K562 (cell line): ENCODE data around the gene PDZRN4. TPM values are rescaled to one million over a fixed set of nuclear protein-coding genes. Genes with fewer than 3 reads are reported as not detected.

Experiments used
- ATAC-seq: fragments of 200-7000 bp; cut with Tn5 transposase; 3 replicates; pipeline ENCODE4 v1.9.1; 2020; ENCODE audit warnings: moderate library complexity
- BruUV-seq: library from RNA; stranded (reverse); fragments of 400-500 nt; replicated peaks from 2 replicates; lab custom pipeline; 2021; lab: Mats Ljungman, UMichigan
- CTCF ChIA-PET: fragments of 300-600 bp; formaldehyde crosslinking; extraction: SDS; loops from one replicate; lab custom pipeline; 2021; ENCODE audit warnings: low intra/inter-chr PET ratio; lab: Yijun Ruan, JAX
- POLR2A ChIA-PET: fragments of 300-600, 350-650 bp; sonication (Branson Sonifier 250); formaldehyde crosslinking; extraction: SDS; loops from one replicate; lab custom pipeline; 2021; ENCODE audit warnings: antibody characterized with exemption, inconsistent platforms; lab: Yijun Ruan, JAX
- DNase-seq, 4 experiments: peaks; one replicate each; pipeline versions ENCODE4 v3.0.0 to v3.0.0-alpha.2; 2011 to 2018; ENCODE audit warnings: low spot score in 3 of 4, mixed read lengths in 3 of 4; ENCODE audit errors: extremely low read depth in 1 of 4
- FAIRE-seq: peaks from 2 replicates; lab custom pipeline; 2011; peaks lifted over from hg19 to GRCh38; lab: Jason Lieb, UNC
- H2AFZ ChIP-seq: 2 replicates; pipeline ENCODE4 v1.6.0; 2011; ENCODE audit warnings: low read depth, low read length, control low read depth, inconsistent platforms
- H3K27ac ChIP-seq: fragments of 200-600 bp; 3 replicates; pipeline ENCODE4 v1.8.0; 2011; ENCODE audit warnings: low read depth, mild to moderate bottlenecking, control low read depth, inconsistent platforms, low read length, moderate library complexity, mixed read lengths; ENCODE audit errors: extremely low read depth
- H3K27me3 ChIP-seq, 2 experiments: fragments of 300-600 bp in 1 of 2; 2 replicates in 1 of 2; 3 replicates in 1 of 2; pipeline versions ENCODE4 v1.6.0 to v1.8.0; 2011; ENCODE audit warnings: inconsistent platforms in 2 of 2, low read length in 2 of 2, mild to moderate bottlenecking in 1 of 2, mixed read lengths in 1 of 2, moderate library complexity in 1 of 2; ENCODE audit not compliant: control insufficient read depth in 2 of 2, insufficient read depth in 2 of 2
- H3K36me3 ChIP-seq: fragments of 300-600 bp; 3 replicates; pipeline ENCODE4 v1.8.0; 2011; ENCODE audit warnings: mild to moderate bottlenecking, low read length, inconsistent platforms; ENCODE audit not compliant: control insufficient read depth, insufficient read depth
- H3K4me1 ChIP-seq, 2 experiments: fragments of 200-600 bp in 1 of 2; replicated peaks in 1 of 2; 2 replicates in 1 of 2; 3 replicates in 1 of 2; pipeline versions ENCODE4 v1.5.1 to v1.8.0; 2011; ENCODE audit warnings: inconsistent platforms in 2 of 2, low read length in 2 of 2, mild to moderate bottlenecking in 1 of 2, mixed read lengths in 1 of 2, moderate library complexity in 1 of 2; ENCODE audit not compliant: control insufficient read depth in 2 of 2, insufficient read depth in 2 of 2
- H3K4me2 ChIP-seq: 2 replicates; pipeline ENCODE4 v1.6.1; 2011; ENCODE audit warnings: low read length, control low read depth, inconsistent platforms, mixed read lengths; ENCODE audit not compliant: insufficient read depth
- H3K4me3 ChIP-seq: fragments of 200-600 bp; sonication (generic), shearing (Covaris generic); 2 replicates; pipeline ENCODE4 v1.5.1; 2016; ENCODE audit warnings: control low read depth, inconsistent platforms
- H3K79me2 ChIP-seq: fragments of 200-600 bp; 3 replicates; pipeline ENCODE4 v1.8.0; 2011; ENCODE audit warnings: low read length, inconsistent platforms; ENCODE audit not compliant: control insufficient read depth, insufficient read depth
- H3K9ac ChIP-seq, 2 experiments: 2 replicates each; pipeline versions ENCODE4 v1.6.0 to v1.6.1; 2011; ENCODE audit warnings: low read depth in 2 of 2, low read length in 2 of 2, control low read depth in 1 of 2, inconsistent platforms in 1 of 2, mild to moderate bottlenecking in 1 of 2, mixed read lengths in 1 of 2; ENCODE audit not compliant: insufficient read depth in 1 of 2
- H3K9me1 ChIP-seq: one replicate; pipeline ENCODE4 v1.6.0; 2011; ENCODE audit warnings: inconsistent platforms, mild to moderate bottlenecking, low read length, moderate library complexity; ENCODE audit not compliant: control insufficient read depth, insufficient read depth
- H3K9me3 ChIP-seq: replicated peaks from 2 replicates; pipeline ENCODE4 v1.5.1; 2011; ENCODE audit warnings: low read depth, low read length, inconsistent platforms; ENCODE audit not compliant: control insufficient read depth, insufficient read depth
- H4K20me1 ChIP-seq: replicated peaks from 2 replicates; pipeline ENCODE4 v1.6.1; 2011; ENCODE audit warnings: low read length, inconsistent platforms, mixed read lengths; ENCODE audit not compliant: control insufficient read depth, insufficient read depth
- DEAF1 ChIP-seq: fragments of 450-650 bp; formaldehyde crosslinking; IDR thresholded peaks from 2 replicates; pipeline ENCODE4 v1.4.0; 2020; ENCODE audit warnings: mild to moderate bottlenecking, moderate library complexity
- ILK ChIP-seq: fragments of 450-650 bp; IDR thresholded peaks from 2 replicates; pipeline ENCODE4 v1.6.1; 2016; ENCODE audit warnings: missing genetic modification characterization, low read depth, mild to moderate bottlenecking, missing compliant biosample characterization, moderate library complexity, borderline replicate concordance
- KLF10 ChIP-seq: fragments of 250-450 bp; sonication (Bioruptor Pico); IDR thresholded peaks from 2 replicates; pipeline ENCODE4 v1.6.1; 2021; ENCODE audit warnings: matching md5 sums
- NCOA2 ChIP-seq, 2 experiments: fragments of 450-650 bp; IDR thresholded peaks; 2 replicates each; pipeline ENCODE4 v1.6.1; 2018; ENCODE audit warnings: mild to moderate bottlenecking in 2 of 2, moderate library complexity in 1 of 2; ENCODE audit not compliant: partially characterized antibody in 2 of 2
- SREBF2 ChIP-seq: sonication (generic); formaldehyde crosslinking; IDR thresholded peaks from 2 replicates; pipeline ENCODE4 v1.4.0; 2020; ENCODE audit warnings: mild to moderate bottlenecking, missing genetic modification reagents
- ZBTB2 ChIP-seq: fragments of 450-650 bp; IDR thresholded peaks from 2 replicates; pipeline ENCODE4 v1.6.1; 2016; ENCODE audit warnings: antibody characterized with exemption
- WGBS: fragments of 100-300 bp; shearing (Covaris generic); methylation state at CpG from one replicate; pipeline ENCODE4 v1.1.6; 2016; ENCODE audit warnings: low coverage, mixed read lengths; ENCODE audit not compliant: insufficient coverage; ENCODE audit errors: missing lambda C conversion rate; 5-methylcytosine and 5-hydroxymethylcytosine counted together
- in situ Hi-C: fragments of 300-500 bp; cut with MboI; formaldehyde crosslinking; loops from 4 replicates; pipeline ENCODE4 v1.15.0; 2018; ENCODE audit warnings: inconsistent platforms, mixed read lengths
- intact Hi-C: fragments of 100-400 bp; cut with micrococcal nuclease; formaldehyde crosslinking; loops from 2 replicates; pipeline ENCODE4 v1.14.2; 2022
- polyA plus RNA-seq, 8 experiments: library from polyadenylated mRNA; depleted of rRNA in 4 of 8; stranded (reverse) in 5 of 8; unstranded in 3 of 8; fragments of >200 nt; fragmentation: Nextera tagmentation in 2 of 8; fragmentation: Illumina TruSeq in 1 of 8; extraction: Ambion mirVana in 2 of 8; extraction: Trizol in 1 of 8; gene quantifications; 2 replicates each; pipeline versions ENCODE4 v1.2.1 to v1.2.3, GENCODE V29; 2011 to 2014; ENCODE audit warnings: inconsistent platforms in 1 of 8, missing spikeins in 1 of 8
- total RNA-seq, 7 experiments: library from RNA; depleted of rRNA in 6 of 7; stranded (reverse); fragments of >200 nt in 6 of 7; fragmentation: Illumina TruSeq in 2 of 7; extraction: Trizol in 2 of 7; gene quantifications; 2 replicates each; pipeline versions ENCODE4 v1.2.1 to v1.2.3, GENCODE V29; 2011 to 2021; ENCODE audit warnings: low replicate concordance in 1 of 7

Gene PDZRN4
- total and polyA plus RNA-seq, 9 of the 15 experiments (the other 6 are each of a cell fraction or from before 2014, with no cell fraction given) = not detected

GRCh38 chr12:41269056-41269455, 80.9 kb downstream of the PDZRN4 start (continued):
- TF ChIP-seq ILK (tag) (no peak), NCOA2 (IDR thresholded peaks at IDR 0.05; ENCODE audit: partially characterized antibody in 2 of 2) (no peak), SREBF2 (CRISPR knock-in tag) (no peak), KLF10 (CRISPR knock-in tag) (no peak), DEAF1 (CRISPR knock-in tag) (no peak)

- no TSS peak for BruUV-seq
- no peaks in the 10 kb centered on the region for H4K20me1 ChIP-seq
- no peaks in the 10 kb centered on the region for H3K9me1 ChIP-seq
- TF ChIP-seq ZBTB2 = no peak
- in situ Hi-C loops = no loop called here
- no peaks in the 10 kb centered on the region for H3K4me1 ChIP-seq
- no peak overlapping the region for H3K27ac ChIP-seq
- no peaks in the 10 kb centered on the region for H3K79me2 ChIP-seq
- no peak overlapping the region for H2AFZ ChIP-seq
- ChIA-PET POLR2A (no interaction called here), CTCF (no interaction called here)
- H3K9ac ChIP-seq = no peak overlapping the region
- 2% methylated on average over 3 of the region's 3 CpGs for WGBS
- FAIRE-seq (no peak), DNase-seq (no peak), ATAC-seq (no peak)
- no peaks in the 10 kb centered on the region for H3K27me3 ChIP-seq
- no peaks in the 10 kb centered on the region for H3K9me3 ChIP-seq
- H3K4me2 ChIP-seq = no peak overlapping the region
- no peak overlapping the region for H3K4me3 ChIP-seq
- H3K36me3 ChIP-seq = no peaks in the 10 kb centered on the region
- intact Hi-C loops = loop anchor here (10.0 kb wide), 2 partner anchors 833 to 1103 kb away; no protein-coding TSS in a partner anchor
These were observed 83.4 kb downstream of the PDZRN4 start for GRCh38 chr12:41271489-41271888.
